HG02840 (cell line): ENCODE results near the gene USP19.

Experiments used
- ATAC-seq: cut with Tn5 transposase; IDR thresholded peaks from one replicate; pipeline ENCODE4 v1.9.1; 2021; ENCODE audit warnings: mild to moderate bottlenecking, moderate library complexity, moderate number of reproducible peaks; ENCODE audit not compliant: unreplicated experiment, low FRiP score

USP19 gene

DNA sequence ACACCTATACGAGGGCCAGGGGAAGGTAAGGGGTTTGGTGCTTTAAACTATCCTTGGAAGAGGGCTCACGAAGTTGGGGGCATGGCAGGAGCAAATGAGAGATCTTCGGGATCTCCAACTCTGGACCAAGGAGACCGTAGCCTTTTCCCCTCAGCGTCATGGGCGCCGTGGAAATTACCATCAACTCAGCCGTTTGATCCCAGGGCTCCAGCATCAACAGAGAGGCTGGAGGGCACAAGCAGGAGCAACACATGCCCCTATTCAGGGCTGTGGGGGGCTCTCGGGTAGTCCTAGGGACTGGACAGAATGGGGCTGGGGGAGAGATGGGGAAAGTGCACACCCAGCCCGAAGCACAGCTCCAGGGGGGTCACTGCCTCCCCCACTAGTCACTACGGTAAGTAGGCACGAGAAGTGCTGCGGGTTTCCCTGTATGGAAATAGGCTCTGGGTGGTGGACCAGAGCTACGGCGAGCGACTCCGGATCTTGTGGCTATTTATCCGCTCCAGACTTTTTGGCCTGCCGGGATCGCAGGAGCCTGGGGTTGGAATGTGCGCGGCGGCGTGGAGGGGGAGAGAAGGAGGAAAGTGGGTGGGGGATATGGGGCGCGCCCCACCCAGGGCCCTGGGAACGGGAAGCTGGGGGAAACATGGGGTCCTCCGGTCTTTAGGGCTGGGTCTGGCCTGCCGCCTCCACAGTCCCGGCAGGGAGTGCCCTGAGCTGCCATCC is 12.8 kb upstream of the USP19 start:
- ATAC-seq, result no peak

DNA sequence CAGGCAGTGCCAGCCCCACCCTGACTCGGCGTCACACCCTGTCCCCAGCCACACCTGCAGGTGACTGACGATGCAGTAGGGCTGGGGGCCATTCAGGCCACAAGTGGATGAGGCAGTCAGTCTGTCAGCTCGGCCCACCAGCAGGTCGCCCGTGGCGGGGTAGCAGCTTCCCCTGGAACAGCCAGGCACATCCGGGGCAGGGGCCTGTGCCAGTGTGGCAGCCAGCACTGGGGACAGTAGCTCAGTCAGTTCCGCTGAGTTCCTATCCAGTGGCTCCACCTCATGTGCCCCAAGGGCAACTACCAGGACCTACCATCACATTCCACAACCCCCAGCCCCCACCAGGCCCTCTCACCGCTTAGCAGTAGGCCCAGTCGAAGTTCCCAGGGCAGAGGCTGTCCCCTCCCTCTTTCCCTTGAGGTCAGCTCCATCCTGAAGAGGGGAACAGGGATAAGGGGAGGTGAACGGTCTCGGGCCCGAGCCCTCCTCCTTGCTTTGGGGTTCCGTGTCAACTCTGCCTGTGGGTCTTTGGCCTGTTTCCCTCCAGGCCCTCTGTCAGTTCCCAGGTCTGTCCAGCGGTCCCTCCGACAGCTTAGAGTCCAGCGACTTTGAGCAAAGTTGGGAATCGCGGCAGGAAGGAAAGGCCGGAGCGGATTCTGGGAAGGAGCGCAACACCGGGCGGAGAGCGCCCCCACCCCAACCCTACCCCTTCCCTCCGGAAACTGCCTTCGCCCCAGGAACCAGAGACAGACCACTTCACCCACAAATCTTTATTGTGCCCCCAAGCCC is 12.0 kb upstream of the USP19 start, which contains the start of gene LAMB2:
Gene LAMB2, minus strand, starts transcription at position 614 of the 789 bp plus-strand sequence. Its CDS starts 183 bp downstream, at position 431.
- no peak for ATAC-seq

DNA sequence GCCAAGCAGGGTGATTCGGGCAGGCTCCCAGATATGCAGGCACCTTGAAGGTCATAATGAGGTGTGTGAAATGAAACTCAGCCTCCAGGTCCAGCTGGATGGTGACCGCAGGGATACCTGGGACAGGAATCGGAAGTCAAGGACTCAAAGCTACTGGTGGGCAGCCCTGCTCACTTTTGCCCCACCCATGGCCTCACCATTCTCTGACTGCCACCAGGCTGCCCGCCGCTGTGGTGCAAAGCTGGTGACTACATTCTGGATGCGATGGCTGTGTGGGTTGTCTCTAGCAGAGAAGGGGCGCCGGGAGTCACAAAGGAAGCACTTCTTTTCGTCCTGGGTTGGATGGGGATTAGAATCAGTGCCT is 11.4 kb upstream of the USP19 start:
- ATAC-seq, result no peak

DNA sequence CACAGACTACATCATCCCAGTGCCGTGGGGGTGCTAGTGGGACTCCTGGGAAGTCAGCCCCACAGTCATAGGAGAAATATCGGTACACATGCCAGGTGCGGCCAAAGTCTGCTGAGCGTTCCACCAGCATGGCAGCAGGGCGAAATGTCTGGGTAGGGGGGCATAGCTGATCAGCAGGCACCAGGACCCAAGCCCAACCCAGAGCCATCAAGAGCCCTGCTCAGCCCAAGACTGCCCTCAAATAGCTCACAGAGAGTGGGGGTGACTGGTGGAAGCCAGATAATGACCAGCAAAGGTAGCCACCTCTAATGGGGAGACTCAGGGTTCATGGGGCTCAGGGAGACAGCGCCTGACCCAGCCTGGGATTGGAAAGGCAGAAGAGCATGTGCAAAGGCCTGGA is 11.0 kb upstream of the USP19 start:
- ATAC-seq, result no peak

DNA sequence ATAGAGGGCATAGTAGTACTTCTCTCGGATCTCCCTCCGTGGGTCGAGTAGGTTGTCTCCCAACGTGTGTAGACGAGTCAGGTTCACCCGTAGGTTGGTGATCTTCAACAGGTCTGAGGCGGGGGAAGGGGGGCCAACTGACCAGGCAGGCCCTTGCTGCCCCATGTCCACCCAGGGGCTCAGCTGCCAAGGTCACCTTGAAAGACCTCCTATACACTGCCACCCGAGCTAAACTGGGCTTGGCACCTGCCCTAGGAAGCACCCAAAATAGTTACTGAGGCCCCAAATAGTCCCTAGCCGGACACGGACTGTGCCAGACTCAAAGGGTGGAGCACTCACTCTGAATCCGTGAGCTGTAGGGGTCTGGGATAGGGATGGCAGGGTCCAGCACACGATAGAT is 10.4 kb upstream of the USP19 start:
- ATAC-seq, result no peak

DNA sequence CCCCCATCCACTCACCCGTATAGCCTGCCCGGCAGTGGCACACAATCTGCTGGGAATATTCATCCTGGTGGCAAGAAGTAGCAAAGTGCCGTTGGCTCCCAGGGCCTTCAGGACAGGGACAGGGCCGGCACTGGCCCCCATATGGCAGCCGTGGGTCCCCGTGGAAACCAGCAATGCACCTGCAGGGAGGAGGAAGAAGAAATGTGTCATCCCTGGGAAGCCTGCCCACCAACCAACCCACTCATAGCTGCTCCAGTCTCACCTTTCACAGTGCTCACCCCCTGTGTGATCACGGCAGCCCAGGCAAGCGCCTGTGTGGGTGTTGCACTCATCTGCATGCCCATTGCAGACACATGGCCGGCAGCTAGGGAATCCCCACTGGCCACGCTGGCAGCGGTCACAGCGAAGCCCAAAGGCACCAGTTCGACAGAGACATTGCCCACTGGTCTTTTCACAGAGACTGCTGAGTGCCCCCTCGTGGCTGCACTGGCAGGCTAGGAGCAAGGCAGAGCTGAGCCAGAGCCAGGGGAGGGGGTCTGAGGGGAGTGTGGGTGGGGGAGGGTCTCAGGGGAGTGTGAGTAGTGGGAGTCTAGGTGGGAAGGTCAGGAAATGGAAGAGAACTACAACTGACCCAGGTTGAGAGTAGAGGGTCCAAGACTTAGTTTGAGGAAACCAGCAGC is 4.5 kb upstream of the USP19 start:
- ATAC-seq, result no peak

DNA sequence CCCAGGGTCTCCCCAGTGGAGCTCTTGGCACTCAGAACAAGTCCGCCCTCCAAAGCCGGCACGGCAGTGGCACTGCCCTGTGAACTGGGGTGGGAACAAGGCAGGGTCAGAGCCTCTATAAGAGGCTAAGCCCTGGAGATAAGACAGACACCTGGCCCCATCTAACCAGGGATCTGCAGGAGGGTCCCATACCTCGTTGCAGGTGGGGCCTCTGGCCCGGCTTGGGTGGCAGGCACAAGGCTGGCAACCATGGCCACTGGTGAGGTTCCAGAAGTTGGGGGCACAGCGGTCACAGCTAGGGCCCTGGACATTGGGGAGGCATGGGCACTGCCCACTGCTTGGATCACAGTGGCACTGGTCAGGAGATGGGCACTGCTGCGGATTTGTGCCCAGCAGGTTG is 3.6 kb upstream of the USP19 start:
- no peak for ATAC-seq

DNA sequence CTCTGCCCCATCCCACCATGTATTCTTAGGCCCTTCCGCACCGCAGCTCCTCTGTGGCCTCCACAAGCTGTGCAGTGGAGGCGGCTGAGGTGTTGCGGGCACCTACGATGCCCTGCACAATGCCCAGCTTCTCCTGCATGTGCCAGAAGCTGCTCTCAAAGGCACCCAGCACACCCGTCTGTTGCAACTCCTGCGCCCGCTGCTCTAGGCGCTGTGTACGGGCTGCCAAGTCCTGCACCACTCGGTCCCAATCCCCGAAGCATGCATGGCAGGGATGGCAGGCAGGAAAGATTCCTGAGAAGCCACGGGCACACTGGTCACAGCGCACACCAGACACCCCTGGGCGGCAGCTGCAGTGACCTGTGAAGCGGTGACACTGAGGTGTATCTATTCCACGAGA is 3.1 kb upstream of the USP19 start:
- no peak for ATAC-seq

DNA sequence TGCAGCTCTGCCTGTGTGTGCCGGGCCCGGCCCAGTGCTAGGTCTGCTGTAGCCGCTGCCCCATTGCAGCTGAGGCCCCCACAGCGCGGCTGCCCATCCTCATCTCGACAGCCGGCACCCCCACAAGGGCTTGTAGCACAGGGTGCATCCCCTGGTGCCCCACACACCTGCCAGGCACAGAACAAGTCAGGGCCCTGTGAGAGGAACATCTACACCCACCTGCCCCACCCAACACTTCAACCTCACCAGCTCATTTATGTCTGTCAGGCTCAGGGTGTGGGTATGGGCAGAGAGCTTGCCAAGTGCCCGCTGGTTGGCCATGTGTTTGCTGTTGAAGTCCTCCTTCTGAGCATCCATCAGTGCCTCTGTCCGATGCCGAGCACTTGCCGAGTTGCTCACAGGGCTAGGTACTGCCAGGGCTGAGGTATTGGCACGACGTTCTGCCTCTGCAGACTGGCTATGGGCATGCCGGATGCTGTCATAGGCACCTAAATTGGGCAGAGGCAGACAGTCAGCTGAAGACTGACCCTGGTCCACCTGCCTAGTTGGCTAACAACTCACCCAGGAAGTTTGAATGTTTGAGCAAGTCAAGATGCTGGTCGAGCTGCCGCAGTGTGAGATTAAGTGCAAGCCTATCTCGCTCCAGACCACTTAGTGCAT is 2.4 kb upstream of the USP19 start:
- ATAC-seq, result no peak

DNA sequence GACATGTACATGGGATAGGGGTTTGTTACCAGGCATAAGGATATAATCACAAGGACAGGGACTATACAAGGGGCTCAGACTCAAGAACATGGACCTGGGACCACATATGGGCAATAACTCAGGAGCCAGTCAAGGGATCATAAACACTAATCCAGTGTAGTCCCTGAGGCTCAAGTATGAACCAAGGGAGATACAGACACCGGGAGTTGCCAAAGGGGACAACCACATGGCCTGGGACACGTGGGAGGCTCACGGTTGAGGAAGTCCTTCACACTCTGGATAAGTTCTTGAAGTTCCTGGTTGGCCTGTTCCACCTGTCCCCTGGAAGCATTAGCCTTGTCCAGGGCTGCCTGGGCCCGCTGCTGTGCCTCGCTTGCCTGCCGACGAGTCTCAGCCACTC is 1.8 kb upstream of the USP19 start:
- no peak for ATAC-seq

DNA sequence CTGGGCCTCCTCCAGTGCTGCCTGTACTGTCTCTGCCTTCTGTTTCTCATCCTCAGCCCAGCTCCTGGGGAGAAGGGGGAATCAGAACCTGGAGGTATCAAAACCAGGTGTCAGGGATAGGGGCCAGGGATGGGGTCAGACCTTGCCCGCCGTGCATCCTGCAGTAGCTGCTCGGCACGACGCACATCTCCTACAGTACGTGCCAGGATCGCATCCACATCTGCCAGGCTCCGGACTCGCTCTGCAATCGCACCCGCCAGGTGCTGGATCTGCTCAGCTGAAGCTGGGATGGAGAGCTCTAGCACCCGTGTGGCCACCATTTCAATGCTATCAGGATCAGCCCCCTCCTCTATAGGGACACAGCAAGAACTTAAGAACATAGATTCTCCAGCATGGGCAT is 1.4 kb upstream of the USP19 start:
- ATAC-seq, result no peak

DNA sequence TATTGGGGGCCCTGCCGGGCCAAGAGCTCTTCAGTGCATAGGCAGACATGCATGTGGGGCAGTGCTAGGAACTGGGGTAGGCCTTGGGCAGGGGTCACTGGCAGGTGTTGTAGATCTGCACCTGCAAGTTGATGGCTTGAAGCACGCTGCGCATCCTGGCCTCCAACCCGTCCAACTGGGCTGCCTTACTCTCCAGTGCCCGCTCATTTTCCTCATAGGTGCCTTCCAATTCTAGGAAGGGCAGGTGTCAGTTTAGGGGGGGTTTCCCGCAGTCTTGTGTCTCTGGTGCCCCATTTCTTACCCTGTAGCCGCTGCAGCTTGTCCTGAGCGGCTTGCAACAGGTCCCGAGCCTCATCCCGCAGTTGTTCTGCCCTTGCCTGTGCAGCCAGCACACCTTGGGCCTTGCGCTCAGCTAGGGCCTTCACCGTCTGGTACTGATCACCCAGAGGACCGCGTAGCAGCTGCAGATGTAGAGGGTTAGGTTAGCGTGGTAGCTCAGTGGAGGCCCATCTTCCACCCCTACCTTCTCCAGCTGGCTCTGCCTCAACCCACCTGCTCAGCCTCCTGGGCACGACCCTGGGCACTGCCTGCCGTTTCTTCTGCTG is 611 bp upstream of the USP19 start:
- no peak for ATAC-seq

DNA sequence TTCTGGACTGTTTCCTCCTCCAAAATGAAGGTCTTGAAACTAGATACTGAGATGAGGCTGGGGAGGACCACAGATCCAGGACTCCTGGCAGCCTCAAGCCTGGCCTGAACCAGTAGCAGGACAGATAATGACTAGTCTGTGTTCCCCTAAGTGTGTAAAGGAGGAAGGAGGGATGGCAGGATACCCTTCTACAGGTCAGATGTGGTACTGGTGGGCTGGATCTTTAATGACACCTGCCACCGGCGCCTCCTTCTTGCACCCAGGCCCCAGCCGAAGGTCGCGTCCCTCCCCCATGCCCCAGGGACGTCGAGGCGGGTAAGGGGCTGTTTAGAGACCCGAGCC is 556 bp downstream of the USP19 start:
- peak; percentile 2 for ATAC-seq

DNA sequence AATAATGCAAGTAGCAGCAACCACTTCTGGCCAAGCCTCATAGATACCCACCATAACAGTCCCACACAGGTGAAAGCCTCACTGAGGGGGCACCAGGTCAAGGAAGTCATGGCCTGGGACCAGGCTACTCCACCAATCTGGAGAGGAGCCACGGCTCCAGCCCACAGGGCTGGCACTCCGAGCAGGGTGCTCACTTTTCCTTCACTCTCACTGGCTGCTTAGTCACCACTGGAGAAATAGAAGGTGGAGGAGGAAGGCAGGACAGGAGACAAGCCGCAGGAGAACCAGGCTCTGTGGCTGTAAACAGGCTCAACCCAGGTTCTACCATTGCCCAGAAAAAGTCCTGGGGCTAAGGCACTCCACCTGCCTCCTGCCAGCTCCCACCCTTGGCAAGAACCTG is 1.2 kb downstream of the USP19 start:
- no peak for ATAC-seq

DNA sequence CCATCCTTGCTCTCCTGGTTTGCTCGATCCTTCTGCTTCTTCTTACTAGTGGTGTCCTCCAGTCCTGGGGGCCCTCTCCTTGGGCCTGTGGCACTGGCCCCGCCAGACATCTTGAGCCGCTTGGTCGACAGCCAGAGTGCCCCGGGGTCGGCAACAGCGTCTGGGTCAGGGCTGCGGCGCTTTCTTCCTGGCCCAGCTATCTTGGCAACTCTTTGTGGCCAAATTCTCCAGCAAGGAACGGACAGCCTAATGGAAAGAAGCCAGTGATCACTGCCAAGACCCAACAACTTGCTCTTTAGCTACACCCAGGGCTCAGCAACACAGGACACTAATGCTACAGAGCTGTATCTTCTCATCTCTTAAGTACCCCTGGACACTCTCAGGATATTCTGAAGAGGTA is 1.6 kb downstream of the USP19 start:
- ATAC-seq, result no peak

DNA sequence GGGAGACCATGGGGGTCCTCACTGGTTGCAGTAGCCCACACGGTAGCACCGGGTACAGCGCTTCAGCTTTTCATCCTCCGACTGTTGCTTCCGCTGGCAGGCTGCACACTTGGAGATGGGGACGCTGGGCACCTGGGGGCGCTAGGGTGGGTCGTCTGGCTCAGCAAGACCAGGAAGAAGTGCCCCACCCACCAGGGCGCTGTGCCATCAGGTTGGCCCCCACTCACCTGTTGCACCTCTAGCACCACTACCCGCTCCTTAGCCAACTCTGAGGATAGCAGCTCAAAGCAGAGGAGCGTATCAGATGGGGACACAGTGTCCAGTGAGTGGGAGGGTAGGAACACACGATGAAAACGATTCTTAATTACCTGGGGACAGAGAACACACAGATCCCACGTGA is 8.4 kb downstream of the USP19 start:
- no peak for ATAC-seq

DNA sequence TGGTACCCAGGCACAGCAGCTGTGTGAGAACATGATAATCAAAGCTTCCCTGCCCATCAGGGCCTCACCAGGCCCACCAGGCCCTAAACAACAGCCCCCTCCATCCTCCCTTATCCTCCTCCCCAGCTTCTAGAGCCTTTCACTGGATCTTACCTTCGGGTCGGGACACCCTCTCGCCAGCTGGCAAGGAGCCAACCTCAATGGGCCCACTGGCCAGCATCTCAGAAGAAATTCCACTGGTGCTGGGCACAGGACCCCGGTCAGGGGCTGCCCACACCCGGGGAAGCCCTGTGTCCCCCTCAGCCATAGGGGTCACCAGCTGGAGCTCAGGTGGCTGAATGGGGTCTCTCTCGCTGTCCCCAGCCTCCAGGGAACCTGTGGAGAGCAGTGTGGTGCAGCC is 9.3 kb downstream of the USP19 start:
- no peak for ATAC-seq

DNA sequence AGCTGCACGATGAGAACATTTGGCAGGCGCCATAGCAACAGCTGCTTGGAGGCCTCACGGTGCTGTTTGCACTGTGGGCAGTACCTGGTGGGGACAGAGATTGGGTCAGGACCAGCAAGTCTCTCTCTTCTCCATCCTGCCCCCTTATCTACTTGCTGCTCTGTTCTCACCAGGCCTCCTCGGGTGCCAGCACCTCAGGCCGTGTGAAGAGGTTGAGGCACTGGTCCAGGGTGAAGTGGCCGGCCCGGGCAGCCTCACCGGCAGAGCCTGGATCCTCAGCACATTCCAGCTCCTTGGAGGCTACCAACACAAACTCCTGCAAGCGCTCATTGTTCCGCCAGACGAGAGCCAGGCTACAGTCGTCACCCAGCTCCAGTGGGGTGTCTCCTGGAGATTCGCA is 9.8 kb downstream of the USP19 start:
- no peak for ATAC-seq

DNA sequence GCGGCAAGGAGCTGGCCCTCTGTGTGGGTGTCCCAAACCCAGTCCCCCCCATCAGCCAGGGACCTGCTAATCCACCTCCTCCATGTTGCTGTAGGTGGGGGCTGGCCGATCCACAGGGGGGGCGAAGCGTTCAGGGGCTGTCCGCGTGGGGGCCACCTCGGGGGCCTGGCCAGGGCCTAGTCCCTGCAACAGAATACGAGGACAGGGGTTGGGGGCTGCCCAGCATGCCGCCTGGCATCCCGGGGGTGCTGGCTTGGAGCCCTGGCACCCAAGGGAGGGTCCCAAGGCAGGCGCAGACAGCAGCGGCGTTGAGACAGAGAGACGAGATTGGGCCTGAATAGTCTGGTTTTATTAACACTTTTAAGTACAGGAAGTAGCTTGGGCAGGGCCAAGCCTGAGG is 12.3 kb downstream of the USP19 start:
- ATAC-seq, result no peak

DNA sequence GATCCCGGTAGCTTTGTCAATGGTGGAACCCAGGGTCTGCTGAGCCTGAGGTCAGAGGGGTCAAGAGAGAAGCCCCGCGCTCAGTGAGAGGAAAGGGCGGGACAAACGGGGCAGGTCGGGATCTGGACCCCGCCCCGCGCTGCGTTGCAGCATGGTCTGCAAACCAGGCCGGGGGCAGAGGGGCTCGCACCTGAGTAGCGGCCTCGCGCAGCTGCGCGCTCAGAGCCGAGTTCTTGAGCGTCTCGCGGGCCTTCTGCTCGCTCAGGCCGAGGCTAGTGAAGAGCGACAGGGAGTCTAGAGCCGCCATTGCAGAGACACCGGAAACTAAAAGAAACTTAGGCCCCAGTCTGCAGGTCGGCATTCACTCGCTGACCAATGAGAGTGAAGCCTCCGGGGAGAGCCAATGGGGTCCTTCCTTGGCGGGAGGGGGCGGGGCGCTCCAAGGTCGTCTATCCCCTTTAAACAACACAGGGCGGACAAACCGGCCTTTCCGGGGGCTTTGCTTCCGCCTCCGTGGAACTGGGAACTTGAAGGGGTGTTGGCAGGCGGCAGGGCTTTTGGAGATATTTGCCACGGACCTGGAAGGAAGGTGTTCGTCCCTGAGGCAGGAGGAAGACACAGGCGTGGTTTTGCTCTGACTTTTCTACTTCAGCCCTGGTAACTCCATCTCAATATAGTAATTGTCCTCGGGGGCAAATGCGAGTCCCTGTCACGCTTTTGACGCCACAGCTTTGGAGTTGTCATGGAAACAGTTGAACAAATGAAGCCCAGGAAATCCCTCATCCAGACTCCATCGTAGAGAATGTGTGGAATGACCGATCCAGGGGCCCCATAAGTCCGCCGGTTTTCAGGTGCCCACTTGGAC is 16.0 kb downstream of the USP19 start, which contains the start of gene QARS1:
Gene QARS1, minus strand, starts transcription at position 331 of the 865 bp plus-strand sequence. Its CDS starts 24 bp downstream, at position 307.
- ATAC-seq, result peak; percentile 85
